Osteocyte (in vitro differentiated cells): ENCODE results near the gene ARG2. TPM values are rescaled to one million over a fixed set of nuclear protein-coding genes. Genes with fewer than 3 reads are reported as not detected.

Experiments
- DNase-seq: peaks from one replicate; pipeline ENCODE4 v3.0.0; 2021; ENCODE audit warnings: mixed read lengths; ENCODE audit not compliant: unreplicated experiment; ENCODE audit errors: extremely low spot score
- H3K27ac Mint-ChIP-seq: one replicate; pipeline ENCODE4 v1.8.0; 2021; ENCODE audit warnings: mild to moderate bottlenecking, mixed read lengths; ENCODE audit not compliant: unreplicated experiment
- H3K27me3 Mint-ChIP-seq: one replicate; pipeline ENCODE4 v1.8.0; 2021; ENCODE audit warnings: mixed read lengths; ENCODE audit not compliant: unreplicated experiment
- H3K36me3 Mint-ChIP-seq: one replicate; pipeline ENCODE4 v1.8.0; 2021; ENCODE audit warnings: mixed read lengths; ENCODE audit not compliant: unreplicated experiment
- H3K4me1 Mint-ChIP-seq: one replicate; pipeline ENCODE4 v1.8.0; 2021; ENCODE audit warnings: mixed read lengths; ENCODE audit not compliant: unreplicated experiment
- H3K4me3 Mint-ChIP-seq: one replicate; pipeline ENCODE4 v1.8.0; 2021; ENCODE audit warnings: mild to moderate bottlenecking, moderate library complexity, mixed read lengths; ENCODE audit not compliant: unreplicated experiment
- H3K9me3 Mint-ChIP-seq: one replicate; pipeline ENCODE4 v1.8.0; 2021; ENCODE audit warnings: mixed read lengths; ENCODE audit not compliant: unreplicated experiment
- total RNA-seq: library from RNA; stranded (reverse); gene quantifications from 2 replicates; pipeline ENCODE4 v1.2.1, GENCODE V29; 2021
- TF ChIP-seq, protein P1 (sequence below): fragments of 200-600 bp; sonication (generic); IDR thresholded peaks from 2 replicates; pipeline ENCODE4 v1.5.0; 2021; ENCODE audit warnings: antibody characterized with exemption, mild to moderate bottlenecking, moderate library complexity

The ARG2 gene
- total RNA-seq, 1 donor from 2014 or later, result 4.2 TPM

DNA sequence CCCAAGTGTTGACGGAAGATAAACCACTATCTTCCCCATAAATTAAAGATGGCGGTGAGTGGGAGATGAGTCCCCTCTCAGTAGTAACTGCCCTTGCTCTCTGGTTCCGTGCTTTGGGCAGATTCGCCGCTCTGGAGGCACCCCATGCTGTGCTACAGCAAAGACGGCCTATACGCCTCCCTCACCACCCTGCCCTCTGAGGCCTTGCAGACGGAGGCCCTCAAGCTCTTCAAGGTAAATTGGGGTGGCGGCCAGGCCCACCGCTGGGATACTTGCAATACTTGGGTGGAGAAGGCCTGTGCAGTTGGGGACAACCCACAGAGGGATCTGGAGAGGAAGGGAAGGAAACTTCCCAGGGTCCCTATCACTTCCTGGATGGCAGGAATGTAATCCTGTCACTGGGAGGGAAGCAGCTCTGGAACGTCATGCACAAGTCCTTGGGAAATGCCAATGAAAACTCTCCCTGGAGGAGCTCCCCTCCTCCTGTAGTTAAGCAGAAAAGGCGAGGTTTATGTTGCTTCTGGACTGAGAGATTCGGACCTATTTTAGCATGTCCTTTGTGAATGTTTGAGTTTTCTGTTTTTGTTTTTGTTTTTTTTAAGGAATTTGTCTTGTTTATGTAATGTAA is 42.4 kb upstream of the ARG2 start:
- H3K27me3 Mint-ChIP-seq, result no peaks in the 10 kb centered on the region
- H3K4me1 Mint-ChIP-seq, result no peaks in the 10 kb centered on the region
- no peaks in the 10 kb centered on the region for H3K9me3 Mint-ChIP-seq
- TF ChIP-seq, protein P1, sequence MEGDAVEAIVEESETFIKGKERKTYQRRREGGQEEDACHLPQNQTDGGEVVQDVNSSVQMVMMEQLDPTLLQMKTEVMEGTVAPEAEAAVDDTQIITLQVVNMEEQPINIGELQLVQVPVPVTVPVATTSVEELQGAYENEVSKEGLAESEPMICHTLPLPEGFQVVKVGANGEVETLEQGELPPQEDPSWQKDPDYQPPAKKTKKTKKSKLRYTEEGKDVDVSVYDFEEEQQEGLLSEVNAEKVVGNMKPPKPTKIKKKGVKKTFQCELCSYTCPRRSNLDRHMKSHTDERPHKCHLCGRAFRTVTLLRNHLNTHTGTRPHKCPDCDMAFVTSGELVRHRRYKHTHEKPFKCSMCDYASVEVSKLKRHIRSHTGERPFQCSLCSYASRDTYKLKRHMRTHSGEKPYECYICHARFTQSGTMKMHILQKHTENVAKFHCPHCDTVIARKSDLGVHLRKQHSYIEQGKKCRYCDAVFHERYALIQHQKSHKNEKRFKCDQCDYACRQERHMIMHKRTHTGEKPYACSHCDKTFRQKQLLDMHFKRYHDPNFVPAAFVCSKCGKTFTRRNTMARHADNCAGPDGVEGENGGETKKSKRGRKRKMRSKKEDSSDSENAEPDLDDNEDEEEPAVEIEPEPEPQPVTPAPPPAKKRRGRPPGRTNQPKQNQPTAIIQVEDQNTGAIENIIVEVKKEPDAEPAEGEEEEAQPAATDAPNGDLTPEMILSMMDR, result no peak
- H3K27ac Mint-ChIP-seq, result no peak overlapping the region
- DNase-seq, result no peak
- no peak overlapping the region for H3K4me3 Mint-ChIP-seq
- H3K36me3 Mint-ChIP-seq, result no peaks in the 10 kb centered on the region

DNA sequence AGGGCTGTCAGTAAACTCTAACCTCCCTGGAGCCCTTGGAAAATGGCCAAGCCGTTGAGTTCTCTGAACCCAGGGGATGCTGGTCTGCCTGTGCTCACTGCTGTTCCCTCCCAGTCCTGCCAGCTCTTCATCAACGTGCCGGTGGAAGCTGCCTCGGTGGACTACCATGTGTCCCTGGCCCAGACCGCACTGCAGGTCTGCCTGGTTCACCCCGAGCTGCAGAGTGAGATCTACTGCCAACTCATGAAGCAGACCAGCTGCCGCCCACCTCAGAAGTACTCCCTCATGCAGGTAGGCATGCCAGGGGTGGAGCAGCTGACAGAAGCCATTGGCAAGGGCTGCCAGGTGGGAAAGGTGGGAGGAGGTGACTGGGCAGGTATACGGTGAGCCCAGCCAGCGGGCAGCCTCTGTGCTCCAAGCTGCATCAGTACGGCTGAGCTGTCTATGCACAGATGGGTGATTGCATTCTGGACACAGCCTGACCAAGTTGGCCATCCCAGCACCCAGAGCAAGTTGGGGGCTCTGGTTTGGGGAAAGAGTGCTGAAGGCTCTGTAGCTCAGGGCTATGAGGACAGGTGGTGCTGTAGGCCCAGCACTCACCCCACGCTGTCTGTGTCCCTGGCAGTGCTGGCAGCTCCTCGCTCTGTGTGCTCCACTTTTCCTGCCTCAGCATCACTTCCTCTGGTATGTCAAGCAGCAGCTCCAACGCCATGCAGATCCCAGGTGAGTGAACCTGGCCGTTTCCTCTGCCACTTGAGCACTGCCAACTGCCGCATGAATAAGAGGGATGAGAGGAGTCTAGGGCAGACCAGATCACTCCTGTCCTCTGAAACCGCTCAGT is 41.6 kb upstream of the ARG2 start:
- TF ChIP-seq, protein P1, result no peak
- Mint-ChIP-seq H3K4me1 (no peaks in the 10 kb centered on the region), H3K36me3 (no peaks in the 10 kb centered on the region), H3K9me3 (no peaks in the 10 kb centered on the region), H3K4me3 (no peak overlapping the region), H3K27me3 (no peaks in the 10 kb centered on the region), H3K27ac (no peak overlapping the region)
- DNase-seq, result no peak

DNA sequence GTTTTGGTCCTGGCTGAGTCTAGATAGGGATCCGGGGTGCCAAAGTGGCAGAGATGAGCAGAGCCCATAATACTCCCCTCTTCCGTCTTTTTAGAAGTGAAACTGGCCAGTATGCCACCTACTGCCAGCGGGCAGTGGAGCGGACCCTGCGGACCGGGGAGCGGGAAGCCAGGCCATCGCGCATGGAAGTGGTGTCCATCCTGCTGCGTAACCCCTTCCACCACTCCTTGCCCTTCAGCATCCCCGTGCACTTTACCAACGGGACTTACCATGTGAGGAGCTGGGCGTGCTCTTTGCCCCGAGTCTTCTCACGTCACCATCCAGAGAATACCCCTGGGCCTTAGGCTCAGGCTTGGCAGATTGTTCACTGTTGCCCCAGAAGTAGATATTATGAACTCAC is 40.7 kb upstream of the ARG2 start:
- Mint-ChIP-seq H3K27me3 (no peaks in the 10 kb centered on the region), H3K4me3 (no peak overlapping the region), H3K27ac (no peak overlapping the region), H3K4me1 (no peaks in the 10 kb centered on the region), H3K9me3 (no peaks in the 10 kb centered on the region), H3K36me3 (no peaks in the 10 kb centered on the region)
- TF ChIP-seq, protein P1, result no peak
- DNase-seq, result no peak

DNA sequence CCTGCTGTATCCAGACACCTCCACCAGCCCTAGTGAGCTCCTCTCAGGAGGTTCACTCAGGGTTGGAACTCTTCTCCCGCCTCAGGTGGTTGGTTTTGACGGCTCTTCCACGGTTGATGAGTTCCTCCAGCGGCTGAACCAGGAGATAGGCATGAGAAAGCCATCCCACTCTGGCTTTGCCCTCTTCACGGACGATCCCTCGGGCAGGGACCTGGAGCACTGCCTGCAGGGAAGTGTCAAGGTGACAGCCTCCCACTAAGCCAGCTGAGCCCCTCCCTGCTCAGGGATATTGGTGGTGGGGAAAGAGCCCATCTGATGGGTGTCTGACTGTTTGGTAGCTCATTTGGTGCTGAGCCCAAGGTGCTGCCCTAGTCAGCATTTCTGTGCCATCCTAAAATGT is 40.1 kb upstream of the ARG2 start:
- TF ChIP-seq, protein P1, result no peak
- no peak for DNase-seq
- Mint-ChIP-seq H3K36me3 (no peaks in the 10 kb centered on the region), H3K9me3 (no peaks in the 10 kb centered on the region), H3K27me3 (no peaks in the 10 kb centered on the region), H3K4me3 (no peak overlapping the region), H3K4me1 (no peaks in the 10 kb centered on the region), H3K27ac (no peak overlapping the region)
